Left lung (tissue), 10 donors: ENCODE measurements around the gene FBRSL1. TPM values are rescaled to one million over a fixed set of nuclear protein-coding genes. Genes with fewer than 3 reads are reported as not detected.

Source experiments
- ATAC-seq: fragments of 200-7000 bp; cut with Tn5 transposase; one replicate; pipeline ENCODE4 v1.9.1; 2020; ENCODE audit warnings: moderate library complexity
- DNase-seq, 4 donors: peaks; one replicate each; pipeline ENCODE4 v3.0.0-alpha.2; 2013 to 2020
- H3K27ac ChIP-seq, 2 donors: fragments of 200-600 bp; sonication (generic) in 1 of 2; one replicate each; pipeline versions ENCODE4 v1.5.0 to v1.8.0; 2020 to 2021
- H3K27me3 ChIP-seq, 2 donors: fragments of 200-600 bp; sonication (generic) in 1 of 2; one replicate each; pipeline versions ENCODE4 v1.5.0 to v1.8.0; 2020 to 2021
- H3K36me3 ChIP-seq, 2 donors: fragments of 200-600 bp; sonication (generic) in 1 of 2; one replicate each; pipeline versions ENCODE4 v1.5.0 to v1.8.0; 2020 to 2021
- H3K4me1 ChIP-seq, 2 donors: fragments of 200-600 bp; one replicate each; pipeline ENCODE4 v1.8.0; 2021
- H3K4me3 ChIP-seq, 2 donors: fragments of 200-600 bp; sonication (generic) in 1 of 2; one replicate each; pipeline versions ENCODE4 v1.5.0 to v1.8.0; 2020 to 2021; ENCODE audit warnings: mild to moderate bottlenecking in 1 of 2
- H3K9me3 ChIP-seq, 2 donors: fragments of 200-600 bp; sonication (generic) in 1 of 2; one replicate each; pipeline versions ENCODE4 v1.5.0 to v1.8.0; 2020 to 2021
- intact Hi-C, 2 donors: fragments of 100-400 bp; cut with DNase I; formaldehyde crosslinking; loops; one replicate each; pipeline versions ENCODE4 v1.11.2 to v1.14.2; 2022
- polyA plus RNA-seq, 6 donors: library from polyadenylated mRNA; unstranded; fragments of 120-200 nt; gene quantifications; one replicate each; pipeline ENCODE4 v1.2.1, GENCODE V29; 2013; ENCODE audit not compliant: insufficient read length in 6 of 6
- total RNA-seq, 2 donors: library from RNA; stranded (reverse); fragmentation: NEBNext Ultra II Directional; extraction: Animal tissue kit (Norgen Biotek cat#: 25700); gene quantifications; one replicate each; pipeline ENCODE4 v1.2.1, GENCODE V29; 2021
- TF ChIP-seq, protein P1 (sequence below), 2 donors: fragments of 200-600 bp; sonication (generic) in 1 of 2; IDR thresholded peaks; one replicate each; pipeline versions ENCODE4 v1.5.0 to v1.8.0; 2021; ENCODE audit warnings: antibody characterized with exemption in 2 of 2
- donor health status: DM: no; HTN: yes; CAD: no.
- donor health status: DM: no; HTN: no; CAD: no.

FBRSL1 gene
- total and polyA plus RNA-seq, 8 donors: 44.7 to 113 (median 83.9) TPM

DNA sequence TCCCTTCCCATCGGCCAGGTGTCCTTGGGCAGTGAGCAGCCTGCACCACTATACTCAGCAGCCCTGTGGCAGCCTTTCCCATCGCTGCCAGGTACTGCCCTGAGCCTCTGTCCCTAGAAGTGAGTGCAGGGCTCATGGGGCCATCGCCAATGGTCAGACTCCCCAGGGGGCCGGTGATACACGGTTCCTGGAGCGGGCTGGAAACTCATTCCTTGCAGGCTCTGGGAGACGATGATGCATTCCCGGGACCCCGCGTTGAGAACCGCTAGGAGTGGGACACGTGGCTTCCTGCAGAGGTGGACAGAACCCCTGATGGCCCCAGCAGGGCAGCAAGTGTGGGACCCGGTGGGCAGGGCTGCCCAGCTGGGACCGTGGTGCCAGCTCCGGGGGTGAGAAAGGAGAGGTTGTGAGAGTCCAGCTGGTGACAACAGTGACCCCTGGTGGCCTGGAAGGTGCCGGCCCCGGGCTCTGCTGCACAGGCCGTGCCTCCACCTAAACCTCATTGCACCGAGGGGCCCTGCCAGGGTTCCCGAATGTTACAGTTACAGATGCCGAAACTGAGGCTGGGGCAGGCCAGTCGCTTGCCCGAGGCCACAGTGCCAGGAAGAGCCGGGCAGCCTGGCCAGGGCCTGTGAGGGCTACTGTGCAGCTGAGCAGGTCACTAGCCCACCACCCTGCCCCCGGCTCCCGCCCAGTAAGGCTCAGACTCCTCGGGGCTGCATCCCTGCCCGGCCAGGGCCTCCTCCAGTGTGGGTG, 33.8 kb downstream of the FBRSL1 start:
- DNase-seq (peak; percentile 48 to 92 (median 70)), ATAC-seq (peak; percentile 76)
- intact Hi-C loops: no loop called here
- Histone ChIP-seq H3K4me1 (peaks cover 0 to 27% of the 10 kb centered on the region in 2 donors), H3K27ac (no peak overlapping the region), H3K4me3 (no peak overlapping the region), H3K9me3 (peaks cover 0 to 4% of the 10 kb centered on the region in 2 donors), H3K27me3 (no peaks in the 10 kb centered on the region), H3K36me3 (peaks cover 0 to 6% of the 10 kb centered on the region in 2 donors)
- TF ChIP-seq, protein P1, sequence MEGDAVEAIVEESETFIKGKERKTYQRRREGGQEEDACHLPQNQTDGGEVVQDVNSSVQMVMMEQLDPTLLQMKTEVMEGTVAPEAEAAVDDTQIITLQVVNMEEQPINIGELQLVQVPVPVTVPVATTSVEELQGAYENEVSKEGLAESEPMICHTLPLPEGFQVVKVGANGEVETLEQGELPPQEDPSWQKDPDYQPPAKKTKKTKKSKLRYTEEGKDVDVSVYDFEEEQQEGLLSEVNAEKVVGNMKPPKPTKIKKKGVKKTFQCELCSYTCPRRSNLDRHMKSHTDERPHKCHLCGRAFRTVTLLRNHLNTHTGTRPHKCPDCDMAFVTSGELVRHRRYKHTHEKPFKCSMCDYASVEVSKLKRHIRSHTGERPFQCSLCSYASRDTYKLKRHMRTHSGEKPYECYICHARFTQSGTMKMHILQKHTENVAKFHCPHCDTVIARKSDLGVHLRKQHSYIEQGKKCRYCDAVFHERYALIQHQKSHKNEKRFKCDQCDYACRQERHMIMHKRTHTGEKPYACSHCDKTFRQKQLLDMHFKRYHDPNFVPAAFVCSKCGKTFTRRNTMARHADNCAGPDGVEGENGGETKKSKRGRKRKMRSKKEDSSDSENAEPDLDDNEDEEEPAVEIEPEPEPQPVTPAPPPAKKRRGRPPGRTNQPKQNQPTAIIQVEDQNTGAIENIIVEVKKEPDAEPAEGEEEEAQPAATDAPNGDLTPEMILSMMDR (IDR thresholded peaks at IDR 0.05): peak; percentile 87 to 91

DNA sequence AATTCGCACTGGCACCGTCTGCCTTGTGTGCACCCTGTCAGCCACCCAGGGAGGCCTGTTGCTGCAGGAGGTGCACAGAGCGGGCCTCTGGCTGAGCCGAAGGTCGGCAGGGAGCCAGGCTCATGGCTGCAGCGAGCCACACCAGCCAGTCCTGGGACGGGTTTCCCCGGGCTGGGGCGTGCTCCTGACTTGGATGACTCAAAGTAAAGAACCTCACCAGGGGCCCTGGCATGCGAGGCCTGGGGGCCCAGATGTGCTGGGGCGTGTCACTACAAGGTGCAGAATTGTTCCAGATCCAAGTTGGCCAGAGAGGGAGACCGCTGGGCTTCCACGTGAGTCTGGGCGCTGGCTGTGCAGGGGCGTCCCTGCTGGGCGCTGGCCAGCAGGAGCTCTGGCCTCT, 34.5 kb downstream of the FBRSL1 start:
- H3K9me3 ChIP-seq: no peaks in the 10 kb centered on the region
- no peaks in the 10 kb centered on the region for H3K27me3 ChIP-seq
- no peak overlapping the region for H3K27ac ChIP-seq
- intact Hi-C loops: no loop called here
- H3K4me1 ChIP-seq: peaks cover 0 to 27% of the 10 kb centered on the region in 2 donors
- DNase-seq (no peak), ATAC-seq (peak; percentile 22)
- TF ChIP-seq, protein P1 (IDR thresholded peaks at IDR 0.05): no peak
- H3K4me3 ChIP-seq: no peak overlapping the region
- peaks cover 0 to 6% of the 10 kb centered on the region in 2 donors for H3K36me3 ChIP-seq

DNA sequence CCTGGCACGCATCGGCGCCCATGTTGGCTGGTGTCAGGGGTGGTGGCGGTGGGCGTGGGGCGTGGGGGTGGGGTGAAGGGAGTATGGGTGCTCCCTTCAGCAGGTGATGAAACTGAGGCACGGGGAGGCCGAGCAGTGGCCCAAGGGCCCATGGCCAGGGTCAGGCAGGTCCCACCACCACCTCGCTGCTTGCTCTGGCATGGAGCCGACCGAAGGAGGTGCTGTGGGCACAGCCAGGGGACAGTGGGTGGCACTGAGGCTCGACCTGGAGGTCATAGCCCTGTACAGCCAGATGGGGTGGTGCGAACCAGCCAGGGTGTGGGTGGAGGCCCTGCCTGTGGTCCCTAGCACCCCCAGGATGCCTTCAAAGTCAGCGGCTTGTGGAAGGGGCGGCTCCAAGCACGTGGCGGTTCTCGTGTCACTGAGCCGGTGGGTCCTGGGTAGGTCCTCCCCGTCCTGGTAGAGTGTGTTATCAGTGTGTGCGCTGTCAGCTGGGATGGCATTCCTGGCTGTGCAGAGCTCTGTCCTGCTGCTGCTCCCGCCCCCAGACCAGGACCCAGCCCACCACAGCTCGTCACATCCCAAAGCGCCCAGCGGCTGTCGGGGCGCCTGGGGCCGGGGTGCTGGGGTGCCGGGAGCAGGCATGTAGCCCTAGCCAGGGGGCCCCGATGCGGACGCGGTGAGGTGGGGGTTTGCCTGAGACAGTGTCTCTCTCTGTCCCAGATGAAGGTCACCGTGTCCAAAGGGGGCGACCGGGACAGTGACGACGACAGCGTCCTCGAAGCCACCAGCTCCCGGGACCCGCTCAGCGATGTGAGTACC, 35.3 kb downstream of the FBRSL1 start:
- no peaks in the 10 kb centered on the region for H3K9me3 ChIP-seq
- no peaks in the 10 kb centered on the region for H3K27me3 ChIP-seq
- no peak overlapping the region for H3K27ac ChIP-seq
- no peak for DNase-seq
- peaks cover 0 to 6% of the 10 kb centered on the region in 2 donors for H3K36me3 ChIP-seq
- TF ChIP-seq, protein P1 (IDR thresholded peaks at IDR 0.05): no peak
- no peak overlapping the region for H3K4me3 ChIP-seq
- H3K4me1 ChIP-seq: peaks cover 0 to 25% of the 10 kb centered on the region in 2 donors
- ATAC-seq: no peak
- intact Hi-C loops: no loop called here

DNA sequence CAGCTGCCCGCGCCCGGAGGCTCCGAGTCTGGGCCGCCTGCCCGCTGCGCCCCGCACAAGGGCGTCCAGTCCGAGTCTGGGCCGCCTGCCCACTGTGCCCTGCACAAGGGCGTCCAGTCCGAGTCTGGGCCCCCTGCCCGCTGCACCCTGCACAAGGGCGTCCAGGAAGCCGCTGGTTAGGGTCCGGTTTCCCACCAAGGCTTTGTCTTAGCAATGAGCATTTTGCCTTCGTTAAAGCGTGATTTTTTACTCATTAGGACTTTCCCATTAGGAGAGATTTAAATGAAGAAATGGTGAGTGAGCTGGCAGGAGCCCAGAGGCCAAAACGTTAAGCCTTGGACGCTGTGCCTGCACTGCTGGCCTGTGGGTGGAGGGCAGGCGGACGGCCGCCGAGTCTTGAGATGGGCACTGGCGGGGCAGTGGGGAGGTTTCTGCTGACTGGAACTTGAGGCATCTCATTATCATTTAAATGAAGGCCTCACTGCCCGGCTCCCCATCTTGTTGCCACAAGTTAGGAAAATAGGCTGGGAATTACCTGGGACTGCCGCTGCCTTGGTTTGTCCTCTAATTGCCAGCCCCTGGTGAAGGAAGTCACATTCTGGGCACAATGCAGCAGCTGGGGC, 36.0 kb downstream of the FBRSL1 start:
- H3K4me3 ChIP-seq: no peak overlapping the region
- peaks cover 0 to 18% of the 10 kb centered on the region in 2 donors for H3K4me1 ChIP-seq
- intact Hi-C loops: no loop called here

More for the DNA sequence above, 36.0 kb downstream of the FBRSL1 start:
- H3K36me3 ChIP-seq: peaks cover 0 to 6% of the 10 kb centered on the region in 2 donors
- TF ChIP-seq, protein P1 (IDR thresholded peaks at IDR 0.05): no peak
- H3K27me3 ChIP-seq: no peaks in the 10 kb centered on the region
- H3K9me3 ChIP-seq: no peaks in the 10 kb centered on the region
- DNase-seq (no peak), ATAC-seq (no peak)
- no peak overlapping the region for H3K27ac ChIP-seq
